Measurements from ENCODE around the gene BAIAP2L2. TPM values are rescaled to one million over a fixed set of nuclear protein-coding genes. Genes with fewer than 3 reads are reported as not detected.
"Not testable (repeated sequence)": the region's sequence is repeated elsewhere in the genome, so short reads cannot be mapped to it uniquely, and the experiment has no call there.

BAIAP2L2 gene
- total RNA-seq, 1 donor from 2014 or later: 0.64 TPM

DNA sequence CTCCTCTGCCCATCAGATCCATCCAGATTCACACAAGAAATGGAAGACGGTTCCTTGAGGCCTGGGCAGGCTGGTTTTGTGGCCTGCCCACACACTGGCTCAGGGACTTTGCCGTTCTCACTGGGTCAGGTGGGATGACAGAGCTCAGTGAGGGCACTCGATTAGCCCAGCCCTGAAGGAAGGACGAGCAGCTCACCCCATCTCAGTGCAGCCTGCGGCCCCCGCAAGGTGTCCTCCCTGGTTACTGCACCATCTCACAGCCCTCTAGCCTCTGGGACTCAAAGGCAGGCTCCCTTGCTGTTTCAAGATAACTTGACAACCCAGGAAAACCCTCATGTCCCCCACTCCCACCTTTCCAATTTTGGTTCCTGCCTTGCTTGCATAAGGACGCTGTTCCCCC is 30.7 kb downstream of the BAIAP2L2 start:
- intact Hi-C loops (cut with micrococcal nuclease): no loop called here
- ATAC-seq (ENCODE audit: low read depth) (no peak), DNase-seq (no peak)
- H3K4me1 Mint-ChIP-seq: peaks cover 7% of the 10 kb centered on the region
- no peak overlapping the region for H3K4me3 Mint-ChIP-seq
- CTCF ChIA-PET: no interaction called here
- TF ChIP-seq, protein P1, sequence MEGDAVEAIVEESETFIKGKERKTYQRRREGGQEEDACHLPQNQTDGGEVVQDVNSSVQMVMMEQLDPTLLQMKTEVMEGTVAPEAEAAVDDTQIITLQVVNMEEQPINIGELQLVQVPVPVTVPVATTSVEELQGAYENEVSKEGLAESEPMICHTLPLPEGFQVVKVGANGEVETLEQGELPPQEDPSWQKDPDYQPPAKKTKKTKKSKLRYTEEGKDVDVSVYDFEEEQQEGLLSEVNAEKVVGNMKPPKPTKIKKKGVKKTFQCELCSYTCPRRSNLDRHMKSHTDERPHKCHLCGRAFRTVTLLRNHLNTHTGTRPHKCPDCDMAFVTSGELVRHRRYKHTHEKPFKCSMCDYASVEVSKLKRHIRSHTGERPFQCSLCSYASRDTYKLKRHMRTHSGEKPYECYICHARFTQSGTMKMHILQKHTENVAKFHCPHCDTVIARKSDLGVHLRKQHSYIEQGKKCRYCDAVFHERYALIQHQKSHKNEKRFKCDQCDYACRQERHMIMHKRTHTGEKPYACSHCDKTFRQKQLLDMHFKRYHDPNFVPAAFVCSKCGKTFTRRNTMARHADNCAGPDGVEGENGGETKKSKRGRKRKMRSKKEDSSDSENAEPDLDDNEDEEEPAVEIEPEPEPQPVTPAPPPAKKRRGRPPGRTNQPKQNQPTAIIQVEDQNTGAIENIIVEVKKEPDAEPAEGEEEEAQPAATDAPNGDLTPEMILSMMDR (IDR thresholded peaks at IDR 0.05): no peak
- peaks cover 3% of the 10 kb centered on the region for H3K36me3 Mint-ChIP-seq (ENCODE audit: low read depth)
- no peaks in the 10 kb centered on the region for H3K9me3 Mint-ChIP-seq
- H3K27me3 Mint-ChIP-seq: peaks cover 11% of the 10 kb centered on the region
- POLR2A ChIA-PET: no interaction called here
- no peak overlapping the region for H3K27ac Mint-ChIP-seq

- H3K4me1 Mint-ChIP-seq; DNase-seq; H3K36me3 Mint-ChIP-seq (ENCODE audit: low read depth); H3K27ac Mint-ChIP-seq; H3K4me3 Mint-ChIP-seq; CTCF ChIA-PET; H3K9me3 Mint-ChIP-seq; intact Hi-C loops (cut with micrococcal nuclease); POLR2A ChIA-PET; ATAC-seq (ENCODE audit: low read depth): not testable (repeated sequence)
- peaks cover 11% of the 10 kb centered on the region for H3K27me3 Mint-ChIP-seq
Measured at GRCh38 chr22:38079208-38079607, 31.3 kb downstream of the BAIAP2L2 start.

DNA sequence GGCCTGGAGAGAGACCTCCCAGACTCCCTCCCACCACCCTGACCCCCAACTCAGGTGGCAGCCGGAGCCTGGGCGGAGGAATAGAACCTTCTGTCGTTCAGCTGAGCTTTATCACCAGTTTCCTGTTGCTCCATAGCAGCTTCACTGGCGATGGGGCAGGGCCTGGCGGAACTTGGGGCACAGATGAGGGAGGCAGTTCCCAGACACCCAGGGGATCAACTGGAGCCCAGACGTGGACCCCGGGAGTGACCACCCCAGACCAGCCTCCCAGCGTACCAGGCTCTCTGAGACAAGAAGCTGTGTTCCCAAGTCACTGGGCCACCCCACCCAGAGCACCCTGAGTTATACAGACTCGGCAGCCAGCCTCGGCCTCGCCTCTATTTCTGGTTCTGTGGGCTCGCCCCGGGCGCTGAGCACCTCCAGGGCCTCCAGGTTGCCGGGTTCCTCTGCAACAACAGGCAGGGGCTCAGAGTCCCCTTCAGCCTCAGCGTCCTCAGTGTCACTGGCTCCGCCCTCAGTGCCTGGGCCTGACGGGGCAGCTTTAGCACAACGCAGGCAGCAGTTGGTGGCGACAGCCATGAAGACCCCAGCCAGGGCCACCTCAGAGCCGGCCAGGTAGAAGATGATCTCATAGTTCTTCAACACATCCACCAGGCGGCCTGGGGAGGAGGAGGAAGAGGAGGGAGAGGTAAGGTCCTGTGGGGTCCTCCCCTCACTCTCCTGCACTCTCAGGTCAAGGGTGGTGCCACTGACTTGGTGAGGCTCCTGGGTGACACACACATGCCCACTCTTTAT is 32.2 kb downstream of the BAIAP2L2 start:
- no peak overlapping the region for H3K4me3 Mint-ChIP-seq
- CTCF ChIA-PET: no interaction called here
- peaks cover 9% of the 10 kb centered on the region for H3K27me3 Mint-ChIP-seq
- no peaks in the 10 kb centered on the region for H3K9me3 Mint-ChIP-seq
- TF ChIP-seq, protein P1 (IDR thresholded peaks at IDR 0.05): no peak
- H3K27ac Mint-ChIP-seq: no peak overlapping the region
- H3K4me1 Mint-ChIP-seq: peaks cover 7% of the 10 kb centered on the region
- POLR2A ChIA-PET: no interaction called here
- peaks cover 14% of the 10 kb centered on the region for H3K36me3 Mint-ChIP-seq (ENCODE audit: low read depth)
- ATAC-seq (ENCODE audit: low read depth) (no peak), DNase-seq (no peak)
- intact Hi-C loops (cut with micrococcal nuclease): no loop called here

DNA sequence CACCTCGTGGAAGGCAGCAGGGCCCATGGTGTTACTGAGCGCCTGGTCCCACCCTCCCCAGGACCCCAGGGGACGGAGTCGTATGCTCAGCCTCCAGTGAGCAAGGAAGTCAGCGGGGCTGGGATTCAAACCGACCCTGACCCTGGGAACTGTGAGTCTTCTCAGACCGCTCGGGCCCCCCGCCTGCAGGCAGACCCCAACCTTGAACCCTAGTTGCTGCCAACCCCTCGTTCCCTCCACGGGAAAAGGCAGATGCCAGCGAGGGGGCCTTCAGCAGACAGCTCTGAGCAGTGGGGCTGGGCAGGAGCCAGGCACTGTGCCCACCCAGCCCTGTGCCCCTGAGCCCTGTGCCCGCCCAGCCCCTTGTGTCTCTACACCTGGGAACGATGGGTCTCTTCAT is 32.9 kb downstream of the BAIAP2L2 start:
- TF ChIP-seq, protein P1 (IDR thresholded peaks at IDR 0.05): no peak
- DNase-seq: no peak
- no peak for ATAC-seq (ENCODE audit: low read depth)
- no peak overlapping the region for H3K4me3 Mint-ChIP-seq
- H3K4me1 Mint-ChIP-seq: peaks cover 7% of the 10 kb centered on the region
- no peak overlapping the region for H3K27ac Mint-ChIP-seq
- ChIA-PET POLR2A (no interaction called here), CTCF (no interaction called here)
- H3K9me3 Mint-ChIP-seq: no peaks in the 10 kb centered on the region
- peaks cover 21% of the 10 kb centered on the region for H3K36me3 Mint-ChIP-seq (ENCODE audit: low read depth)
- H3K27me3 Mint-ChIP-seq: peaks cover 8% of the 10 kb centered on the region
- intact Hi-C loops (cut with micrococcal nuclease): no loop called here

DNA sequence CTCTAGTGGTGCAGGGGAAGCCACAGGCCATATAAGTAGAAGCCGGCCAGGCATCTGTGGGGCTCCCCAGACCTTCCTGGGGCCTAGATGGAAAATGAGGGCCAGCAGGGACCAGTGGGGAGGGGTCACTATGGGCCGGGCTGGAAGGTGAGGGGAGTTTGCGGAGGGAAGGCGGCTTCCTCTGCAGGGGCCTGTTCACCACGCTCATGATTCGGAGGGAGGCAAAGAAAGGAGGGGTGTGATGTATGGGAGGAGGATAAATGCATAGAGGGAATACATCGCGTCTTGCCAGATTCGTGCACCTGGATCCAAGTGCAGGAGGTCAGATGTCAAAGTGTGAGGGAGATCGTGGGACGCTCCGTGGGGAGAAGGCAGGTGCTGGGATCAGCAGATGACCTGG is 33.4 kb downstream of the BAIAP2L2 start:
- no peak for ATAC-seq (ENCODE audit: low read depth)
- TF ChIP-seq, protein P1 (IDR thresholded peaks at IDR 0.05): no peak
- Mint-ChIP-seq H3K4me1 (peaks cover 5% of the 10 kb centered on the region), H3K9me3 (no peaks in the 10 kb centered on the region), H3K27ac (no peak overlapping the region), H3K27me3 (peaks cover 8% of the 10 kb centered on the region), H3K36me3 (ENCODE audit: low read depth) (peaks cover 26% of the 10 kb centered on the region), H3K4me3 (no peak overlapping the region)
- intact Hi-C loops (cut with micrococcal nuclease): no loop called here
- POLR2A ChIA-PET: no interaction called here
- DNase-seq: no peak
- CTCF ChIA-PET: no interaction called here

DNA sequence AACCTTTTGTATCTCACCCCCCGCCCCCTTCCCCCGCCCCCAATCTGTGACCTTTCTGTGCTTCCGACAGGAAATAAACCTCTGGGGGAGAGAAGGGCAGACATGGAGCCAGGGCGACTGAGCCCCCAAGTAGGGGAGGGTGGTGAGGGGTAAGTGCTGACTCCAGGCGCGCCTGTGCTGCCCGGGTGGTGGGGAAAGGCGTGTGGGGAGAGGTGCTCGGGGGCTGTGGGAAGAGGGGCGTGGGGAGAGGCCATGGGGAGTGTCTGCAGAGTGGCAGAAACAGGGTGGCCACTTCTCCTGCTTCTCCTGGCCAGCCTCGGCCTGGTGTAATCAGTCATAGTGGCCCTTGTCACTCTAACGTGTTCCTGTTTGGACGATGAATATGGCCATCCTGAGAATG is 34.5 kb downstream of the BAIAP2L2 start:
- ChIA-PET POLR2A (no interaction called here), CTCF (no interaction called here)
- no peak for ATAC-seq (ENCODE audit: low read depth)
- Mint-ChIP-seq H3K27ac (no peak overlapping the region), H3K36me3 (ENCODE audit: low read depth) (peaks cover 35% of the 10 kb centered on the region), H3K4me1 (no peaks in the 10 kb centered on the region), H3K4me3 (no peak overlapping the region), H3K9me3 (no peaks in the 10 kb centered on the region), H3K27me3 (peaks cover 8% of the 10 kb centered on the region)
- TF ChIP-seq, protein P1 (IDR thresholded peaks at IDR 0.05): no peak
- intact Hi-C loops (cut with micrococcal nuclease): no loop called here
- no peak for DNase-seq
